Endothelial cell of umbilical vein (primary cell): ENCODE data around the gene TCIRG1.

Experiments used
- CTCF ChIP-seq, 2 donors: IDR thresholded peaks; 1 replicate in 1 of 2; 2 replicates in 1 of 2; pipeline ENCODE4 v1.5.1; 2011; ENCODE audit warnings: low read length in 2 of 2, mild to moderate bottlenecking in 2 of 2, moderate library complexity in 2 of 2, control low read depth in 1 of 2, inconsistent platforms in 1 of 2, low read depth in 1 of 2; ENCODE audit not compliant: insufficient read depth in 1 of 2; ENCODE audit errors: extremely low read depth in 1 of 2
- EZH2 ChIP-seq: IDR thresholded peaks from 2 replicates; pipeline ENCODE4 v1.6.1; 2012; ENCODE audit warnings: borderline replicate concordance, low read depth, mild to moderate bottlenecking, moderate library complexity, low read length, inconsistent platforms; ENCODE audit not compliant: severe bottlenecking
- FOS ChIP-seq: IDR thresholded peaks from 2 replicates; pipeline ENCODE4 v1.6.1; 2011; ENCODE audit warnings: mild to moderate bottlenecking, low read length, moderate library complexity, borderline replicate concordance; ENCODE audit not compliant: insufficient read depth
- GATA2 ChIP-seq: IDR thresholded peaks from 2 replicates; pipeline ENCODE4 v1.7.0; 2011; ENCODE audit warnings: low read depth, mild to moderate bottlenecking, moderate library complexity, mixed read lengths, low read length; ENCODE audit not compliant: insufficient read length, insufficient read depth
- JUN ChIP-seq: IDR thresholded peaks from 2 replicates; pipeline ENCODE4 v1.6.1; 2011; ENCODE audit warnings: borderline replicate concordance, low read depth; ENCODE audit not compliant: insufficient read length, insufficient read depth
- MAX ChIP-seq: IDR thresholded peaks from 2 replicates; pipeline ENCODE4 v1.6.1; 2011; ENCODE audit not compliant: insufficient read depth, insufficient read length
- MYC ChIP-seq: IDR thresholded peaks from one replicate; pipeline ENCODE4 v1.6.1; 2011; ENCODE audit warnings: mild to moderate bottlenecking, low read depth, low read length
- POLR2A ChIP-seq: IDR thresholded peaks from 2 replicates; pipeline ENCODE4 v1.6.1; 2012; ENCODE audit warnings: low read depth, mild to moderate bottlenecking, control low read depth, low read length
- POLR2AphosphoS5 ChIP-seq: IDR thresholded peaks from 2 replicates; pipeline ENCODE4 v1.6.1; 2012; ENCODE audit warnings: low read depth, mild to moderate bottlenecking, control low read depth, low read length, moderate library complexity; ENCODE audit not compliant: insufficient read depth

- TF ChIP-seq EZH2 (no peak), POLR2A (no peak), CTCF (IDR thresholded peaks at IDR 0.05; ENCODE audit: extremely low read depth in 1 of 2, insufficient read depth in 1 of 2, low read depth in 1 of 2, low read length in 2 of 2) (no peak), JUN (no peak), FOS (no peak), POLR2AphosphoS5 (no peak), GATA2 (no peak), MAX (no peak), MYC (no peak)
These were observed 2.2 kb downstream of the TCIRG1 start for GRCh38 chr11:68040957-68041591.
